ENCODE measurements around the gene MAP1LC3B2.

MAP1LC3B2 gene

GRCh38 chr12:116597886-116598285 is 38.7 kb downstream of the MAP1LC3B2 start:
- DNase-seq = no peak

DNA sequence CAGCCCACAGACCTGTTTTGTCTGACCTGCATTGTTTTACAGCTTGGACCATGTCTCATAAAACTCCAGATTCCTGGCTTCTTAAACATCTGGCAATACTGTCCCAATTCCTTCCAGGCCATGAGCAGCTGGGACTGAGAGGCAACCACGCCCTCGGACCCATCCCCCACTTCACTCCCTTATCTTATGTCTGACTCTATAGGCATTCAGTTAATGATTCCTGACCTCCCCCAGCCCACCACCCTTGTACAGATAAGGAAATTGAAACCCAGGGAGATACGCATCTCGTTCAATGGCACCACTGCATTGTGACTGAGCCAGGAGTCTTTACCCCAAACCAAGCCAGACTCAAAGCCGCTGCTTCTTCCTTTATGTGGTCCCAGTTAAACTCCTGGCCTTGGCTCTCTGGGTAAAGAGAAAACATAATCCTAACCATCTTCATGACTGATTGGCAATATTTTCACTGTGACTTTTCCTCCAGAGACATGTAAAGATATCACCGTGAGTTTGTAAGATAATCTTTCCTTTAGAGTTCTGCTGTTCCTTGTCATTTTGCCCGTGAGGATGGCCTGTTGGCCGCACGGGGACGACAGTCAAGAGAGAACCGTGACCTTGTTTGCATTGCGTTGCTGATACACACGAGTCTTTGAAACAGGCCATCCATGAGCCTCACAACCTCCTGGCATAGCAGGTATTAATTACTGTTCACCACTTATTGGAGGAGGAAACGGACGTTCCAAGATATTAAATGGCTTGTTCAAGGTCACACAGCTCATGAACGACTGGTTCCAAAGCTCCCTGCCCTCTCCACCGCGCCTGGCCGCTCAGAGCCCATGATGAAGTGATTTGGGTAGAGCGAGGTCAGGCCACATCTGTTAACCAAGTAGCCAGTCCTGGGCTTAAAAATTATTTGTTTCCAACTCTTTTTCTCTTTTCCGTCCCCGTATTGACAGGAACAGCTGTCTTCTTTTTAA is 39.4 kb downstream of the MAP1LC3B2 start:
- DNase-seq = no peak

DNA sequence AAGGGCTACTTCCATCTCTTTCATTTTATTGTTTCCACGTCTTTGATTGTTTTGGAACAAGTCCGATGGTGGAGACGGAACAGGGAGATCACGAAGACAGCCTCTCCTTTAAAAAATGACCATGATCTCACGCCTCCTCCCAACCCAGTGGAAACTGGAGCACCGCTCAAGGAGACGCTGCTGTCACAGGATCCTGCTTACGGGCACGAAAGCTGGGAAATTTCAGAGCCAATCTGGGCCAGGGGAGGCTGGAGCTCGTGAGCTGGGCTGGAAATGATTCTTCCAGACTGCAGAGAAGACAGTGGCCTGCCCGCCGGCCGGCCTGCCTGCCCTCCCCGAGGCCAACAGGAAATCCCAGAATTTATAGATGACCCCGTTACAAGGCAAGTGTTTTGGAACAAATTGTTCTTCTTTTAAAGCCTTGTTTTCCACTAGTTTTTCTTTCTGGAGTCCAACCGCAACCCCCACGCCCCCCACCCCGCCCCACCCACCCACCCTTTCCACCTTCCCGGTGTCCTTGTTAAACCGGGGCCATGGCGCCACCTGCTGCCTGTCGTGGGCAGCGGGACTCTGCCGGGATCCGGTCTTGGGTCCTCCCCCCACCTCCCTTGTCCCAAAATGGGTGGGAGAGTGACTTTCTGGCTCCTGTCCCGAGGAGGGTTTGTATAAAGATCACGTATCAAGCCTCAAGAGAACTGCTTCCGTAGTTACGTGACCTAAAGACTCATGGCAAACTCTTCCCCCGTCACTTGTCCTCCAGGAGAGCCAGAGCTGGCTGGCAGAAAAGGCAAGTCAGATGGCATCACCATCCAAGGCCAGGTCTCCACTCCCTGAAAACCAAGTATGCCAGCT is 40.3 kb downstream of the MAP1LC3B2 start:
- no peak for DNase-seq

DNA sequence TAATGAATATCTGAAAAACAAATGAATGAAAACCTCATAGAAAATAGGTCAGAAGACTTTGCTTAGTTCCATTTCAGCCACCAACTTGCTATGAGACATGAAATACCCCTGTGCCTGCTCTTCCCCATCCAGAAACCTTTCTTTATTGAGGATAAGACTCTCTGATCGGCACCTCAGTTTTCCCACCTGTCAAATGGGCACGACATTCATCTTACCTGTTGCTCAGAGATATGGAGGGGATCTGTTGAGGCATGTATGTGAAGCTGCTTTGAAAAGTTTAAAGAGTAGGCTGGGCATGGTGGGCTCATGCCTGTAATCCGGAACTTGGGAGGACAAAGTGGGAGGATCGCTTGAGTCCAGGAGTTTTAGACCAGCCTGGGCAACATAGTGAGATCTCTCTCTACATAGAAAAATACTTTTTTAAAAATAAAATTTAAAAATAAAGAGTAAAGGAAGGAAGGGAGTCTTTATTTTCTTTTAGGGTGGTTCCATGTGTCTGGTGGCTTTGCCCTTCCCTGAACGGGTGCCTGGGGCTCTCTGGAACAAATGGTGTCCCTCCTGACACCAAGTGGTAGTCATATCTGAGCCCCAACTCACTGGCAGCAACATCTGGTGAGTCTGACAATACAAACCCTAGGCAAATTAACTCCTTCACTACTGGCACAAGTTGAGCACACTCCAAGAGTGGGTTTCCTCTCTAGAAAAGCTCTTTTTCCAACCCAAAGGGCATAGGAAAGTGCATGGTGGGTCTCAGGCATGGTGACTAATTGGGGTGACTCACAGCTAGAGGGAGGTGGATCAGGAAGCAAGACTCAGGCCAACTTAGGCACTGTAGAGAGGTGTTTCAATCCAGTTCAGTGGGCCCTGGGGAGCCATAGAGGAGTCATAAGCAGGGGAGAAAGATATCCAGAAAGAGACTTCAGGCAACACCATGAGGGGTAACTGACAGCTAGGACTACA is 42.1 kb downstream of the MAP1LC3B2 start:
- no peak for DNase-seq

DNA sequence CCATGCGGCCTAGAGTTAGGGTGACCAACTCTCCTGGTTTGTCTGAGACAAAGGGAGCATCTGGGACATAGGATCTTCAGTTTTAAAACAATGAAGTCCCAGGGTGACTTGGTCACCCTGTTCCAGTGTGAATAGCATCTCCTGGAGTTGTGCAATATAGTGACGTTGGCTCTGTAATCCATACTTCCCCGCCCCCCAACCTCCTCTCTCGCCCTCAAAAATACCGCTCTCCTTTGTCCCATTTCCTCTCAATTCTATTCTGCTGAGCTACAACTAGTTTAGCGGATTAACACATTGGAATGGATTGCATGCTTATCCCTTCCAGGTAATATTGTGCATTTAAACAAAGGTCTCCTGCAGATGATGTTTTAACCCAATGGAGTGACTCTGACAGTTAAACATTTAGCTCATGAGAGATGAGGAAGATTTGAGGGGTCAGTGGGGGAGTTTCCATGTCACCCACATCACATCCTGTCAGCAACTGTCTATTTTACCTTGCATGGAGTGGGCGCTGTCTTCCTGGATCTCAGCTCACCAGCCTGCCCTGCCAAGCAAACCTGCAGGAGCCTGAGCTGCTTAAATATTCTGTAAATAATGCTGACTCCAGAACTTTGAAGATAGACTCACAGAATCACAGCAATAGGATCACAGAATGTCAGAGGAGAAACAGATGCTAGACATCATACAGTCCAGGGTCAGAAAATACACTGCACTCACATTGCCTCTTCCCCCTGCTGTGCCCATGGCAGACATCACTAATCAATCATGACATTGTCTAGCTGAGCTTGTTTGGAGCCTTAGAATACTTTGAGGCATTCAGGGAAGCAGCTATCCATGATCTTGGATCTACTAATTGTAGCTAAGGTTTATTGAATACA is 43.0 kb downstream of the MAP1LC3B2 start:
- DNase-seq = no peak

DNA sequence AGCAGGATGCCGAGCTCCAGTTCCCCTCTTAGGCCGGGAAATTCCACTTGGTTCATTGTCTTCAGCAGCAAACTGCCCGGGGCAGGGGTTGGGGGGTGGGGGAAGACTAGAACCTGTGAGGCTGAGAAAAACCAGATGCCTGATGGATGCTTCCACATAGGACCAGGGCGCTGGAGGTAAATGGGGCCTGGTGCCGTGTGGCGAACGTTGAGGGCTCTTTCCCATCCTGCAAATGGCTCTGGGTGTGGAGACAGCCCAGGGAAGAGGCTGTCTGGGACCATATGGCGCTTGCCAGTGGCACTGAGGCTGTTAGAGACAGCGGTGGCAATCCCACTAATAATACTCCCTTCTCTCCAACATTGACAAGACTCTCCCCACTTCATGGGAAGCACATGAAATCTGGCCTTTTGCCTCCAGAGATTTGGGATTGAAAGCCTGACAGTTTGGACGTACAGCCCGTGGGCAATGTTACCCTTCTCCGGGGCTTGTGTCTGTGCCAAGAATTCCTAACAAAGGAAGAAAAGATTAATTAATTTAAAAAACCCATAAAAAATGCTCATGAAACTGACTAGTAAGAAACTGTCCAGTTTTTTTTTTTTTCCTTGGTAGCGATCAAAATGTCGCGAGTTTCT is 44.5 kb downstream of the MAP1LC3B2 start:
- no peak for DNase-seq

DNA sequence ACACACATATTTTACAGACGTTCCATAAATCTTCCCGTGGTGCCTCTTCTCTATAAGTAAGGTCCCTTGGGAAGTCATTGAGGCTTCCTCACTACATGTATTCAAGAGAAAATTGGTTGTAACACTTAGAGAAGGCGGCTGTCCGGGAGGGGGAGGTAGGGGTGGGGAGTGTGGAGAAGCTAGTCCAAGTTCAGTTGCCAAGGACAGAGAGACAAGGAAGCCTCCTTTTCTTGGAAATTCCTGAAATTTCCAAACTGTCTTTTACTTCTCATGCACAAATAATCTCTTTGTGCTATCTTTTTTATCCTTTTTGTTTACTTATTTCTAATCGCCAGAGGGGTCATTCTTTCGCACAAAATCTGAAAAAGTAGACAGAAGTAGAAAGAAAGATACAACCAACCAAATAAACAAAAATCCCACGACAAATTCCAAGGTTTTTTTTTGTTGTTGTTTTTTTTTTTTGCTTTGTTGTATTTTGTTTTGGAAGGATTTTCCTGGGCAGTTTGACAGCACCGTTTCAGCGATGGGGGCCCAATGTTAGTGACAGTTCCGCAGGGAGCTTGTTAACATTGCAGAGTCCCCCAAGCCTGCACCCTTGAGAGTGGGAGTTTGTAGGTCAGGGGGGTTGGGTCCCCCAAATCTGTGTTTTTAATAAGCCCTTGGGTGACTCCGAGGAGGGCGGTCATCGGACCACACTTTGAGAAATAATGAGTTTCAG is 45.2 kb downstream of the MAP1LC3B2 start:
- DNase-seq = no peak

DNA sequence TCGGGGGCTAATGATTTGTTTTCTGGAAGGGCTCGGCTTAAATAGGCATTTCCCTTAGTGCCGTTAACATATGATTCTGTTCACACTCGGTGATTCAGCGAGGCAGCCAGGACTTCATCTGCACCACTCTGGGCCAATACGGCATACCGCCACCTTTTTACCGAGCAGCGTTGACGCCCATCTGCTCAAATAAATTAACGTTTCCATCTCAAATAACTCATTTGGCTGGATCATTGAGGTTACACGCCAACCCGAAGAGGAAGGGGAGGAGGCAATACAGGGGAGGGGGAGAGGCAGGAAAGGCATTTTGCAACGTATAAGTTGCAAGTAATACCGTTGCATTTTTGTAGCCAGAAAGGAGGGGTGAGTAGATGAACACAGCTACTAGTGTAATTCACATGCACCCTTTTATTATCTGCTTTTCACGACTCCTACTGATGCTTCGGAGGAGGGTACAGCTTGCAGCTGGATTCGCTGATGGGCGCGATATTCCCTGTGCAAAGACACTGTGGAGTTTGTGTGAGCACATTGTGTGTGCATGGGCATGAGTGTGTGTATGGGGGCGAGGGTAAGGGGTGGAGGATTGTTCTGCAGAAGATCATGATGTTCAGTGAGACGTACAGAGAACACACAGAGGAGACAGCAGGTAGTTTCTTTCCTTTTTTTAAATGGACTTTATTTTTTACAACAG is 45.9 kb downstream of the MAP1LC3B2 start:
- no peak for DNase-seq

GRCh38 chr12:116606397-116606796 is 47.2 kb downstream of the MAP1LC3B2 start:
- DNase-seq = no peak

GRCh38 chr12:116607039-116607438 is 47.9 kb downstream of the MAP1LC3B2 start:
- DNase-seq = no peak

DNA sequence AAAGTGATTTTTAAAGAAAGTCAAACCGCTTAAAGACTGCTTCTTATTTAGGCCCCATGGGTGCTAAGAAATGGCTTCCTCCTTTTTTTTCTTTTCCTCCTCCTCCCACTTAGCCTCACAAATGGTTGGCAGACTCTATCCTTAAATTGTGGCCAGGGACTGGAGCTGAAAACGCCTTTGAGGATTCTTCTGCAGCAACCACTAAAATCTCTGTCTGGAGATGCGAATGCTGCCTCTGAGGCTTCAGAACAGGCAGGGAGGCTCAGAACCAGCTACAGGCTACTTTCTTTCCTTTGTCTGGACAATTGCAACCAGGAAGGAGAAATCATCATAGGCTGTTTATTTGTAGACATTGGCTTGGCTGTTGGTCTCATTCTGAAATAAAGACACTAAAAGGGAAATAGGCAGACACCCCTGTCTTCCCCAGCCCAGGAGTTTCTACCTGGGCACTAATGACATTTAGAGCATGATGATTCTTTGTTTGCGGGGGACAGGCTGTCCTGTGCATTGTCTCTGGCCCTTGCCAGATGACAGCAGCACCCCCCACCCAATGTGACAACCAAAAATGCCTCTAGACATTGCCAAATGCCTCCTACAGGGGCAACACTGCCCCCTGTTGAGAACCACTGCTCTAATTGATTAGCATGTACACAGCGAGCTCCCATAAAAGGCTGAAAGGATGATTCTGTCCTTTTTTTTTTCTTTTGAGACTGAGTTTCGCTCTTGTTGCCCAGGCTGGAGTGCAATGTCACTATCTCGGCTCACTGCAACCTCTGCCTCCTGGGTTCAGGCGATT is 50.3 kb downstream of the MAP1LC3B2 start:
- DNase-seq = no peak

GRCh38 chr12:116610971-116611541 is 51.9 kb downstream of the MAP1LC3B2 start:
- no peak for DNase-seq

- no peak for DNase-seq
These were observed 53.3 kb downstream of the MAP1LC3B2 start for GRCh38 chr12:116612436-116612835.

DNA sequence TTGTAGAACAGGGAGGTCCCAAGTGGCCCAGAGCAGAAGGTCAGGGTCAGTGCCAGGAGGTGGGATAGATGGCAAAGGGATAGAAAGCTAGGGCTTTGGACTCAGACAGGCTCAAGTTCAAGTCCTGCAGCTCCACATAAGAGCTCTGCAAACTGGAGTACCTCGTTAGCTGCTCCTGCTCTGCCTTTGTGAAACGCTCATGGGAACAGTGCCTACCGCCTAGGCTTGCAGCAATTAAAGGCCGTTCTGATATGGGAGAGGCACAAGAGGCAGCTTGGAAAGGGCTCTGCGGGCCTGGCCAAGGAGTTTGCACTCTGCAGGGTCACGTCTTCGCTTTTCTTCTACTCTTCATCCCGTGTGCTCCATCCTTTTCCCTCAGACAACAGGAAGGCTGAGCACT is 54.1 kb downstream of the MAP1LC3B2 start:
- DNase-seq = no peak

- no peak for DNase-seq
These were observed 55.2 kb downstream of the MAP1LC3B2 start for GRCh38 chr12:116614194-116614915.

DNA sequence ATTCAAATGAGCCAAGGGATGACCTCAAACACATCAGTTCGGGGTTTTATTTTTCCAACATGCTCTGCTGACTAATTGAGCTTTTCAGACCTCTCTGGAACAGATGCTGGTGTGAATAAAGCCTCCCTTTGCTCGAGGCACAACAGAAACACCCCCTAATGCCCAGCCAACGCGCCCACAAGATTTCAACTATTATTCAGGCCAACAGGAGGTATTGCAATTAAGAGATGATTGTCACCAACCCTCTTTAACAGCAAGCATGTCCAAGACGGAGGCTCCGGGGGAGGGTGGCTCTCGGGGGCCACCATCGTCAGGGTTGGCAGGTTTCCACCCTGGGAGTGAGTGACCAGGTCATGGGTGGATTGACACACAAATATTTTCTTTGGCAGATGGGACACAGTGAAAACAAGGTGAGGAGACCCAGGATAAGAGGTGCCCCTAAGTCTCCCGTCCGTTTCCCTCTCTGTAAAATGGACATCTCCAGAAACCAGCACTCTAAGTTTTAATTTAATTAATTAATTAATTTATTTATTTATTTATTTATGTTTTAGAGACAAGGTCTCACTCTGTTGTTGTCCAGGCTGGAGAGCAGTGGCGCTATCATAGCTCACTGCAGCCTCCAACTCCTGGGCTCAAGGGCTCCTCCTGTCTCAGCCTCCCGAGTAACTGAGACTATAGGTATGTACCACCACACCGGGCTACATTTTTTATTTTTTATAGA is 56.1 kb downstream of the MAP1LC3B2 start:
- no peak for DNase-seq
